ENCODE measurements around the gene VAX1.

VAX1 gene

GRCh38 chr10:117161386-117162033 lies 23.4 kb upstream of the VAX1 start:
- no peak for TF ChIP-seq JUND (IDR thresholded peaks at IDR 0.05; ENCODE audit: low read depth)
- in situ Hi-C loops (cut with HindIII; ENCODE audit: low pct_unique_long_range_greater_than_20kb, low sequenced_read_pairs): no loop called here
- no peak for DNase-seq (ENCODE audit: low read depth in 1 of 2, low spot score in 1 of 2)

- in situ Hi-C loops (cut with HindIII; ENCODE audit: low pct_unique_long_range_greater_than_20kb, low sequenced_read_pairs): no loop called here
- no peak for DNase-seq (ENCODE audit: low read depth in 1 of 2, low spot score in 1 of 2)
- no peak for TF ChIP-seq JUND (IDR thresholded peaks at IDR 0.05; ENCODE audit: low read depth)
These were observed 22.5 kb upstream of the VAX1 start for GRCh38 chr10:117160567-117160966.

- TF ChIP-seq JUND (IDR thresholded peaks at IDR 0.05; ENCODE audit: low read depth): no peak
- in situ Hi-C loops (cut with HindIII; ENCODE audit: low pct_unique_long_range_greater_than_20kb, low sequenced_read_pairs): no loop called here
- no peak for DNase-seq (ENCODE audit: low read depth in 1 of 2, low spot score in 1 of 2)
These were observed 21.3 kb upstream of the VAX1 start for GRCh38 chr10:117159390-117159789.

DNA sequence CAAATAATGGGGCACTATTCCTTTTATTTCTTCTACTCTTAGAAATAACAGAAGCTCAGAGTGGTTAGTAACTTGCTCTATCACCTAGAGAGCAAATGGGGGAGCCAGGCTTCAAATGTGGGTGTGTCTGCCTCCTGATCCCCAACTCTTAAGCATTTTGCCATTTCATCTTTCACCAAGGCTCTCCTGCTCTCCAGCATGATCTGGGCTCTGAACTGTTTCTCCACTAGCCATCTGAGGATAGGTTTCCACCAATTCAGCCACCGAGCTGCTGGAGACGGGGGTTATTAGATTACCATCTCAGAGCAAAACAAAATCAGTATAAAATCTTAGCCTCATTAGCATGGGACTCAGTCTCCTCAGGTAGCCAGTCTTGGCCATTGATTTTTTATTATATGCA lies 20.2 kb upstream of the VAX1 start:
- no peak for DNase-seq (ENCODE audit: low read depth in 1 of 2, low spot score in 1 of 2)
- no peak for TF ChIP-seq JUND (IDR thresholded peaks at IDR 0.05; ENCODE audit: low read depth)
- in situ Hi-C loops (cut with HindIII; ENCODE audit: low pct_unique_long_range_greater_than_20kb, low sequenced_read_pairs): no loop called here

- in situ Hi-C loops (cut with HindIII; ENCODE audit: low pct_unique_long_range_greater_than_20kb, low sequenced_read_pairs): no loop called here
- no peak for DNase-seq (ENCODE audit: low read depth in 1 of 2, low spot score in 1 of 2)
- TF ChIP-seq JUND (IDR thresholded peaks at IDR 0.05; ENCODE audit: low read depth): no peak
These were observed 14.6 kb upstream of the VAX1 start for GRCh38 chr10:117152668-117153067.

GRCh38 chr10:117148284-117148683 lies 10.2 kb upstream of the VAX1 start:
- in situ Hi-C loops (cut with HindIII; ENCODE audit: low pct_unique_long_range_greater_than_20kb, low sequenced_read_pairs): no loop called here
- no peak for DNase-seq (ENCODE audit: low read depth in 1 of 2, low spot score in 1 of 2)
- no peak for TF ChIP-seq JUND (IDR thresholded peaks at IDR 0.05; ENCODE audit: low read depth)

DNA sequence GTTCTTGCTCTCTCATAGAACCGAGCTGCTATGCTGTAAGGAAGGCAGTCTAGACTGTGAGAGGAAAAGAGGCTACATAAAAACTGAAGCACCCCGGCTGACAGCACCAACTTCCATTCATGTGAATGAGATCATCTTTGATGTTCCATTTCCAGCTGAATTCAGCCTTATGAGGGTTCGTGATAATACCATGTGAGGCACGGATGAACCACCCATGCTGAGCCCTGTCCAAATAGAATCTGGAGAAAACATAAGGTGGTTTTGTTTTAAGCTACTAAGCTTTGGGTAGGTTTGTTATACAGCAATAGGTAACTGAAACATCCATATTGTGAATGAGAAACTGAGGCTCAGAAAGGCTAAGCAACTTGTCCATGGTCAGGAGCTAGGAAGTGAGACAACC lies 6.9 kb upstream of the VAX1 start:
- TF ChIP-seq JUND (IDR thresholded peaks at IDR 0.05; ENCODE audit: low read depth): no peak
- no peak for DNase-seq (ENCODE audit: low read depth in 1 of 2, low spot score in 1 of 2)
- in situ Hi-C loops (cut with HindIII; ENCODE audit: low pct_unique_long_range_greater_than_20kb, low sequenced_read_pairs): no loop called here

GRCh38 chr10:117143103-117143823 lies 5.2 kb upstream of the VAX1 start:
- in situ Hi-C loops (cut with HindIII; ENCODE audit: low pct_unique_long_range_greater_than_20kb, low sequenced_read_pairs): no loop called here
- no peak for TF ChIP-seq JUND (IDR thresholded peaks at IDR 0.05; ENCODE audit: low read depth)
- no peak for DNase-seq (ENCODE audit: low read depth in 1 of 2, low spot score in 1 of 2)

- in situ Hi-C loops (cut with HindIII; ENCODE audit: low pct_unique_long_range_greater_than_20kb, low sequenced_read_pairs): no loop called here
- no peak for TF ChIP-seq JUND (IDR thresholded peaks at IDR 0.05; ENCODE audit: low read depth)
- DNase-seq (ENCODE audit: low read depth in 1 of 2, low spot score in 1 of 2): no peak
These were observed 2.4 kb upstream of the VAX1 start for GRCh38 chr10:117140525-117140902.

DNA sequence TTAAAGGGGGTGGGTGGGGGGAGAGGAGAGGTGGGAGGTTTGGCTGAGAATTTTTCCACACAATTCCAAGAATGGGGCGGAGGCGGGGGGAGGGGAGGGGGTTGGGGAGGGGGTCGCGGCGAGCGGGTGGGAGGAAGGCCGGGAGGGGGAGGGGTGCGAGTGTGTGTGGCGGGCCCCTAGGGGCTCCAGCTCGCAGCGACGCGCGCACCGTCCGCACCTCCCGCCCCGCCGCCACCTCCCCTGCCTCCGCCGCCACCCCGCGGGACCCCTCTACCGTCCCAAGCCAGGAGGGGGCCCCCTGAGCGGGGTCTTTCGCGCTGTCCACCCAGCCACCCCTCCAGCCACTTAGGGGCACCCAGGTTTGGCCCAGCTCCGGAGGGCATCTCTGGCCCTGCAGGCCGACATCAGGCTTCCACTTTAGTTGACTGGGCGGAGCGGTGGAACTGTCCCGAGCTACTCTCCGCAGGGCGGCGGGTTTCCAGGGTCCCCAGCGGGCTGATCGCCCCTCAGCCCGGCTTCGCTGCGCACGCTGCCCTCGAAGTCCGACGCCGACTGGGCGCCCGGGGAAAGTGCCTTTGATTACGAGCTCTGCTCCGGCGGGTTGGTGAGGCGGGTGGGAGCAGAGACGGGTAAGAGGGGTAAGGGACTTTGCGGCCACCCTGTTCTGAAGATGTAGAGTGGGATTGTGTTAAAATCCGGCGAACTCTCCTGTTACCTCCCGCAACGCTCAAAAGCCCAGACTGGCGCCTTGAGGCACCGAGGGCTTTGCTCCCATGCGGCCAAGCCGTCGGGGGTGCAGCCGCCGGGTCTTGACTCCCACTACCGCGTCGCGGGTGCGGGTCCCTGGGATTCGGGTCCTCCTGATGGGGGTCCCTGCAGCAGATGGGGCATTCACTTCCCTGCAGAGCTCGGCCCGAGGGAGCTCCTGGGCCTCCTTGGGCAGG lies 1.8 kb upstream of the VAX1 start:
- DNase-seq (ENCODE audit: low read depth in 1 of 2, low spot score in 1 of 2): no peak
- TF ChIP-seq JUND (IDR thresholded peaks at IDR 0.05; ENCODE audit: low read depth): no peak
- in situ Hi-C loops (cut with HindIII; ENCODE audit: low pct_unique_long_range_greater_than_20kb, low sequenced_read_pairs): no loop called here

GRCh38 chr10:117138838-117139580 lies 939 bp upstream of the VAX1 start:
- in situ Hi-C loops (cut with HindIII; ENCODE audit: low pct_unique_long_range_greater_than_20kb, low sequenced_read_pairs): no loop called here
- no peak for TF ChIP-seq JUND (IDR thresholded peaks at IDR 0.05; ENCODE audit: low read depth)
- no peak for DNase-seq (ENCODE audit: low read depth in 1 of 2, low spot score in 1 of 2)
